AG04450 (cell line): ENCODE results near the gene MAP2K5. TPM values are rescaled to one million over a fixed set of nuclear protein-coding genes. Genes with fewer than 3 reads are reported as not detected.

Experiments
- CTCF ChIA-PET: fragments of 300-600, 350-600 bp; formaldehyde crosslinking; extraction: SDS; loops from one replicate; lab custom pipeline; 2022; ENCODE audit warnings: antibody characterized with exemption, inconsistent platforms; lab: Charles Lee
- POLR2A ChIA-PET: fragments of 350-600 bp; formaldehyde crosslinking; extraction: SDS; loops from one replicate; lab custom pipeline; 2021; ENCODE audit warnings: antibody characterized with exemption, inconsistent platforms; lab: Yijun Ruan, JAX
- DNase-seq: peaks from one replicate; pipeline ENCODE4 v3.0.0-alpha.2; 2011; ENCODE audit warnings: low read depth, low spot score
- H3K27ac ChIP-seq: one replicate; pipeline ENCODE4 v1.5.1; 2012; ENCODE audit warnings: low read depth, low read length, control low read depth
- H3K27me3 ChIP-seq: one replicate; pipeline ENCODE4 v1.6.0; 2012; ENCODE audit warnings: low read length; ENCODE audit not compliant: control insufficient read depth, insufficient read depth
- H3K4me3 ChIP-seq: 2 replicates; pipeline ENCODE4 v1.5.1; 2011; ENCODE audit warnings: mild to moderate bottlenecking, low read depth, low read length, control low read depth
- H3K9me3 ChIP-seq: 2 replicates; pipeline ENCODE4 v1.5.1; 2012; ENCODE audit warnings: low read length; ENCODE audit not compliant: control insufficient read depth, insufficient read depth
- polyA plus RNA-seq: library from polyadenylated mRNA; depleted of rRNA; stranded (reverse); fragments of >200 nt; gene quantifications from 2 replicates; pipeline ENCODE4 v1.2.3, GENCODE V29; 2011
- TF ChIP-seq, protein P1 (sequence below): IDR thresholded peaks from 2 replicates; pipeline ENCODE4 v1.5.1; 2011; ENCODE audit warnings: low read depth, low read length, control low read depth, inconsistent platforms

The MAP2K5 gene
- polyA plus RNA-seq, 1 experiment, result 5.4 TPM

DNA sequence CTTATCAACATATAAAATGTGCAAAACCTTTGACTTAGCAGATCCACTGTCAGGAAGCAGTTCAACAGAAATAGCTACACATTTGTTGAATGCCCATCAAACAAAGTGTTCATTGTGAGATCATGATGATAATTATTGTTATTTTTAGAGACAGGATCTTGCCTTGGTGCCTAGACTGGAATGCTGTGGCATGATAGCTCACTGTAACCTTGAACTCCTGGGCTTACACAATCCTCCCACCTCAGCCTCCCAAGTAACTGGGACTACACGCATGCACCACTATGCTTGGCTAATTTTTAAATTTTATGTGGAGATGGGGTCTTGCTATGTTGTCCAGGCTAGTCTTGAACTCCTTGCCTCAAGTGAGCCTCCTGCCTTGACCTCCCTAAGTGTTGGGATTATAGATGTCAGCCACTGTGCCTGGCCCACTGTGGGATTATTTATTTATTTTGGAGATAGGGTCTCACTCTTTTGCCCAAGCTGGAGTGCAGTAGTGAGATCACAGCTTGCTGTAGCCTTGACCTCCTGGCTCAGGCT, 8.8 kb downstream of the MAP2K5 start:
- Histone ChIP-seq H3K9me3 (no peaks in the 10 kb centered on the region), H3K27ac (no peak overlapping the region), H3K27me3 (no peaks in the 10 kb centered on the region), H3K4me3 (no peak overlapping the region)
- DNase-seq, result no peak
- ChIA-PET POLR2A (no interaction called here), CTCF (no interaction called here)
- TF ChIP-seq, protein P1, sequence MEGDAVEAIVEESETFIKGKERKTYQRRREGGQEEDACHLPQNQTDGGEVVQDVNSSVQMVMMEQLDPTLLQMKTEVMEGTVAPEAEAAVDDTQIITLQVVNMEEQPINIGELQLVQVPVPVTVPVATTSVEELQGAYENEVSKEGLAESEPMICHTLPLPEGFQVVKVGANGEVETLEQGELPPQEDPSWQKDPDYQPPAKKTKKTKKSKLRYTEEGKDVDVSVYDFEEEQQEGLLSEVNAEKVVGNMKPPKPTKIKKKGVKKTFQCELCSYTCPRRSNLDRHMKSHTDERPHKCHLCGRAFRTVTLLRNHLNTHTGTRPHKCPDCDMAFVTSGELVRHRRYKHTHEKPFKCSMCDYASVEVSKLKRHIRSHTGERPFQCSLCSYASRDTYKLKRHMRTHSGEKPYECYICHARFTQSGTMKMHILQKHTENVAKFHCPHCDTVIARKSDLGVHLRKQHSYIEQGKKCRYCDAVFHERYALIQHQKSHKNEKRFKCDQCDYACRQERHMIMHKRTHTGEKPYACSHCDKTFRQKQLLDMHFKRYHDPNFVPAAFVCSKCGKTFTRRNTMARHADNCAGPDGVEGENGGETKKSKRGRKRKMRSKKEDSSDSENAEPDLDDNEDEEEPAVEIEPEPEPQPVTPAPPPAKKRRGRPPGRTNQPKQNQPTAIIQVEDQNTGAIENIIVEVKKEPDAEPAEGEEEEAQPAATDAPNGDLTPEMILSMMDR, result no peak

DNA sequence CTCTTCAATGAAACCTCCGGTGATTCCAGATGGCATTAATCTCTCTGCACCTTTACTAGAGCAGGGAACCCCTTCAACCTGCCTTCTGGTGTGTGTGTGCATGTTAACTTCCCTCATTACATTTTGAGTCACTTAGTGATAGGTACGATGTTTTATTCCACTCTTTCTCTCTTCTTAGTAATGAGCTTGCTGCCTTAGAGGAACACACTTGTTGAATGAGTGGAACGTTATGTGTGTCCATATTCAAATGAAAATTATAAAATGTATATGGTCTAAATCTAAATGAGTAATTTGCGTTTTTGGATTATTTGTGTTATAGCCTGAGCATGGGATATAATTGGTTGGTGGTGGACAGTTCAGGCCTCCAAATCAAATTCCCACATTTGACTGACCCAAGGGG, 12.1 kb downstream of the MAP2K5 start:
- ChIA-PET POLR2A (no interaction called here), CTCF (no interaction called here)
- no peak overlapping the region for H3K4me3 ChIP-seq
- TF ChIP-seq, protein P1, result no peak
- no peaks in the 10 kb centered on the region for H3K27me3 ChIP-seq
- H3K9me3 ChIP-seq, result no peaks in the 10 kb centered on the region
- no peak for DNase-seq
- no peak overlapping the region for H3K27ac ChIP-seq

DNA sequence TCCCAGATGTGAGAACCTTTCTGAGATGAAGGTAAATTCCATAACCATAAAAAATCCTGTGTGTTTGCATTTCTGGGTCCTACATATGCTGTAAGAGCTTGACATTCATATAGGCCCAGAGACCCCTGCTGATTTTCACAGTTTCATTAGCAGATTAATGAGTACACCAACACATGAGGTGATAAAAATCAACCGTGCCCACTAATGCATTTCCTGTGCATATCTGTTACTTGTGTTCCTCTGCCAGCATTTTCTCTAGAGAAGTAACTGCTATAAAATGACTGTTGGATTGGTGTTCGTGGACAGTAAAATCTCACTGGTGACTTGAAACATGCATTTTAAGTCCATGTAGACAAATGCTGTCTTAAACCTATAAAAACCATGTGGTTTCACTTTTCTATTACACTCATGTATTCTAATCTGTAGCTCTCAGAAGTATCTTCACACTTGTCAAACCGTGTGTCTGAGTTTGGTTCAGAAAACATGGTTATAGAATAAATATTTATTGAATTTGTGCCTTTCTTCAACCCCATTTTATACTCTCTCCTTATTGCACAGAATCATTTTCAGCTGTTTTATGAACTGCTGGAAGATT, 14.6 kb downstream of the MAP2K5 start:
- CTCF ChIA-PET, result no interaction called here
- DNase-seq, result no peak
- TF ChIP-seq, protein P1, result no peak
- no peak overlapping the region for H3K27ac ChIP-seq
- POLR2A ChIA-PET, result no interaction called here
- H3K9me3 ChIP-seq, result no peaks in the 10 kb centered on the region
- H3K4me3 ChIP-seq, result no peak overlapping the region
- no peaks in the 10 kb centered on the region for H3K27me3 ChIP-seq

DNA sequence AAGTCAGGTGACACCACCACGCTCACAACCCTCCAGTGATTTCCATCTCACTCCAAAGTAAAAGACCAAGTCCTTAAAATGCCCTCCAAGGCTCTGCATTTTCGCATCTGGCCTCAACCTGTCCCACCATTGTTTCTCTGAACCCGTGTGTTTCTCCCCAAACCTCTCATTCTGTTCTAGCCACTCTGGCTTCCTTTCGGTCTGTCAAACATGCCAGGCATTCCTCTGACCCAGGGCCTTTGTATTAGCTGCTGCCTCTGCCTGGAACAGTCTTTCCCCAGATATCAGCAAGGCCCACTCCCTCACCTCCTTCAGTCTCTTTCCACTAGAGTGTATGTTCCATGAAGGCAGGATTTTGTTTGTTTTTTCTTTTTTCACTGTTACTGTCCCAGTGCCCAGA, 16.0 kb downstream of the MAP2K5 start:
- H3K9me3 ChIP-seq, result no peaks in the 10 kb centered on the region
- ChIA-PET CTCF (no interaction called here), POLR2A (no interaction called here)
- no peaks in the 10 kb centered on the region for H3K27me3 ChIP-seq
- no peak for DNase-seq
- no peak overlapping the region for H3K27ac ChIP-seq
- TF ChIP-seq, protein P1, result no peak
- H3K4me3 ChIP-seq, result no peak overlapping the region

DNA sequence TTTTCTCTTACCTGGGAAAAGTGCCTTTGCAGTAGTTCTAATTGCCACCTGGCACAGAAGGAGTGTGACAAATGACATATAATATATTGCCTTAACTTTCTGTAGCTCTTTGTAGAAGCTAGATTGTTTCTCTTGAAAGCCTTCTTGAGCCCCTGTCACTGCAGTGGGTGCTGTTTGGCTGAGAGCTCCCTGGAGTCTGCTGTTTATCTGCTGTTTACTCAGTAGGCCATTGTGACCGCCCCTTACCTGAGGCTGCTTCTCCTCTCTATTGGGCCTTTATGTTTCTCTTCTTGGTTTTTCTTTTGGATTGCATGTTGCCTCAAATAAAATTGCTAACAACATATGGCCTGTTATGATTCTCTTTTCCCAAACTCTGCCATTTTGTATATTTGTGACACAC, 16.7 kb downstream of the MAP2K5 start:
- H3K4me3 ChIP-seq, result no peak overlapping the region
- H3K9me3 ChIP-seq, result no peaks in the 10 kb centered on the region
- TF ChIP-seq, protein P1, result no peak
- CTCF ChIA-PET, result no interaction called here
- POLR2A ChIA-PET, result no interaction called here
- no peak overlapping the region for H3K27ac ChIP-seq
- no peak for DNase-seq
- no peaks in the 10 kb centered on the region for H3K27me3 ChIP-seq
